IMR-90 (cell line): ENCODE measurements around the gene SLC24A3. TPM values are rescaled to one million over a fixed set of nuclear protein-coding genes. Genes with fewer than 3 reads are reported as not detected.

ENCODE experiments used
- ATAC-seq: fragments of 200-7000 bp; cut with Tn5 transposase; 2 replicates; pipeline ENCODE4 v1.9.1; 2020; ENCODE audit warnings: low read depth, mild to moderate bottlenecking, moderate library complexity
- BruUV-seq: library from RNA; stranded (reverse); fragments of 400-500 nt; replicated peaks from 2 replicates; lab custom pipeline; 2021; lab: Mats Ljungman, UMichigan
- CTCF ChIA-PET: fragments of 300-600 bp; formaldehyde crosslinking; extraction: SDS; loops from one replicate; lab custom pipeline; 2021; ENCODE audit warnings: antibody characterized with exemption; lab: Yijun Ruan, JAX
- POLR2A ChIA-PET: fragments of 300-600 bp; sonication (Branson Sonifier 250); formaldehyde crosslinking; loops from one replicate; lab custom pipeline; 2022; ENCODE audit warnings: antibody characterized with exemption; ENCODE audit not compliant: unreplicated experiment; lab: Charles Lee
- DNase-seq: peaks from one replicate; pipeline ENCODE4 v3.0.0; 2013
- H2AFZ ChIP-seq: replicated peaks from 2 replicates; pipeline ENCODE3; 2013; ENCODE audit warnings: low read length, mild to moderate bottlenecking; ENCODE audit not compliant: poor library complexity
- H2AK5ac ChIP-seq: 2 replicates; pipeline ENCODE4 v1.6.1; 2013; ENCODE audit warnings: low read depth, low read length, inconsistent platforms
- H2AK9ac ChIP-seq: replicated peaks from 2 replicates; pipeline ENCODE3; 2013; ENCODE audit warnings: mild to moderate bottlenecking, low read depth, low read length, moderate library complexity; ENCODE audit not compliant: poor library complexity
- H2BK120ac ChIP-seq: 2 replicates; pipeline ENCODE4 v1.6.1; 2013; ENCODE audit warnings: low read depth, low read length, inconsistent platforms
- H2BK15ac ChIP-seq: 3 replicates; pipeline ENCODE4 v1.6.1; 2013; ENCODE audit warnings: low read depth, low read length, inconsistent platforms
- H2BK20ac ChIP-seq: 2 replicates; pipeline ENCODE4 v1.6.1; 2013; ENCODE audit warnings: low read depth, mild to moderate bottlenecking, inconsistent platforms, low read length, moderate library complexity
- H2BK5ac ChIP-seq: 2 replicates; pipeline ENCODE4 v1.6.1; 2013; ENCODE audit warnings: mild to moderate bottlenecking, low read depth, low read length, inconsistent platforms; ENCODE audit not compliant: poor library complexity, severe bottlenecking
- H3K14ac ChIP-seq: replicated peaks from 2 replicates; pipeline ENCODE4 v1.6.1; 2013; ENCODE audit warnings: low read depth, low read length, inconsistent platforms
- H3K18ac ChIP-seq: 2 replicates; pipeline ENCODE4 v1.6.1; 2013; ENCODE audit warnings: low read depth, low read length, control low read depth
- H3K23ac ChIP-seq: 2 replicates; pipeline ENCODE4 v1.6.1; 2013; ENCODE audit warnings: low read depth, low read length, inconsistent platforms
- H3K27ac ChIP-seq: 2 replicates; pipeline ENCODE4 v1.5.1; 2013; ENCODE audit warnings: mild to moderate bottlenecking, control low read depth, low read length; ENCODE audit not compliant: insufficient read depth
- H3K27me3 ChIP-seq: 2 replicates; pipeline ENCODE4 v1.6.1; 2013; ENCODE audit warnings: low read length; ENCODE audit not compliant: control insufficient read depth, insufficient read depth
- H3K36me3 ChIP-seq: 2 replicates; pipeline ENCODE4 v1.6.1; 2013; ENCODE audit warnings: low read length, mixed read lengths; ENCODE audit not compliant: control insufficient read depth, insufficient read depth
- H3K4ac ChIP-seq: 2 replicates; pipeline ENCODE4 v1.6.1; 2013; ENCODE audit warnings: low read depth, low read length, inconsistent platforms
- H3K4me1 ChIP-seq: 2 replicates; pipeline ENCODE4 v1.6.1; 2013; ENCODE audit warnings: low read length, mixed read lengths; ENCODE audit not compliant: control insufficient read depth, insufficient read depth
- H3K4me2 ChIP-seq: 2 replicates; pipeline ENCODE4 v1.6.1; 2013; ENCODE audit warnings: low read depth, mild to moderate bottlenecking, control low read depth, low read length, moderate library complexity
- H3K4me3 ChIP-seq: 2 replicates; pipeline ENCODE4 v1.5.1; 2013; ENCODE audit warnings: low read depth, mild to moderate bottlenecking, control low read depth, low read length, moderate library complexity; ENCODE audit not compliant: insufficient read depth
- H3K56ac ChIP-seq: 2 replicates; pipeline ENCODE4 v1.6.1; 2013; ENCODE audit warnings: low read length, inconsistent platforms; ENCODE audit not compliant: insufficient read depth; ENCODE audit errors: extremely low read depth
- H3K79me1 ChIP-seq, 2 experiments: 2 replicates each; pipeline ENCODE4 v1.6.1; 2013; ENCODE audit warnings: low read length in 2 of 2, inconsistent platforms in 1 of 2, low read depth in 1 of 2
- H3K9ac ChIP-seq: 2 replicates; pipeline ENCODE4 v1.6.1; 2013; ENCODE audit warnings: low read depth, low read length, control low read depth
- H3K9me1 ChIP-seq: 2 replicates; pipeline ENCODE4 v1.6.1; 2013; ENCODE audit warnings: low read length, inconsistent platforms; ENCODE audit not compliant: insufficient read depth
- H3K9me3 ChIP-seq: 2 replicates; pipeline ENCODE4 v1.6.1; 2013; ENCODE audit warnings: low read length; ENCODE audit not compliant: control insufficient read depth, insufficient read depth
- H4K20me1 ChIP-seq: 2 replicates; pipeline ENCODE4 v1.6.1; 2013; ENCODE audit warnings: low read length, inconsistent platforms; ENCODE audit not compliant: insufficient read depth
- H4K5ac ChIP-seq: 2 replicates; pipeline ENCODE4 v1.6.1; 2013; ENCODE audit warnings: mild to moderate bottlenecking, low read depth, low read length, control low read depth
- H4K8ac ChIP-seq, 2 experiments: 2 replicates each; pipeline ENCODE4 v1.6.1; 2013; ENCODE audit warnings: low read depth in 2 of 2, low read length in 2 of 2, control low read depth in 1 of 2, inconsistent platforms in 1 of 2
- H4K91ac ChIP-seq: 2 replicates; pipeline ENCODE4 v1.6.1; 2013; ENCODE audit warnings: low read depth, low read length, inconsistent platforms; ENCODE audit not compliant: insufficient read depth
- MAZ ChIP-seq: IDR thresholded peaks from 2 replicates; pipeline ENCODE4 v1.6.1; 2012; ENCODE audit warnings: low read depth, mild to moderate bottlenecking, low read length, improper control_type of control experiment, moderate library complexity, borderline replicate concordance
- MXI1 ChIP-seq: IDR thresholded peaks from 2 replicates; pipeline ENCODE4 v1.6.1; 2012; ENCODE audit warnings: low read depth, mild to moderate bottlenecking, low read length, moderate library complexity, borderline replicate concordance
- WGBS, 2 experiments: methylation state at CpG; one replicate each; pipeline versions ENCODE4 v1.1.5 to v1.1.7; 2013; ENCODE audit warnings: missing lambda C conversion rate in 2 of 2; ENCODE audit not compliant: insufficient read length in 1 of 2; ENCODE audit errors: extremely low coverage in 2 of 2; 5-methylcytosine and 5-hydroxymethylcytosine counted together
- dilution Hi-C: fragments of 300-500 bp; cut with HindIII; formaldehyde crosslinking; loops from one replicate; pipeline ENCODE4 v1.14.3; 2018; ENCODE audit warnings: low sequenced_read_pairs; ENCODE audit not compliant: unreplicated experiment
- in situ Hi-C: fragments of 300-500 bp; cut with MboI; formaldehyde crosslinking; loops from 3 replicates; pipeline ENCODE4 v1.14.3; 2019; ENCODE audit warnings: low sequenced_read_pairs, inconsistent platforms, mixed read lengths
- intact Hi-C: fragments of 100-400 bp; cut with micrococcal nuclease; formaldehyde crosslinking; loops from 2 replicates; pipeline ENCODE4 v1.10.0; 2022
- polyA plus RNA-seq, 3 experiments: library from polyadenylated mRNA; depleted of rRNA; stranded (reverse); fragments of >200 nt; gene quantifications; 2 replicates each; pipeline ENCODE4 v1.2.3, GENCODE V29; 2012; ENCODE audit warnings: low replicate concordance in 1 of 3
- total RNA-seq: library from RNA; depleted of rRNA; stranded (reverse); fragments of >200 nt; gene quantifications from 2 replicates; pipeline ENCODE4 v1.2.3, GENCODE V29; 2012

SLC24A3 gene
- total and polyA plus RNA-seq, 2 of the 4 experiments (the other 2 are of a cell fraction) = not detected

DNA sequence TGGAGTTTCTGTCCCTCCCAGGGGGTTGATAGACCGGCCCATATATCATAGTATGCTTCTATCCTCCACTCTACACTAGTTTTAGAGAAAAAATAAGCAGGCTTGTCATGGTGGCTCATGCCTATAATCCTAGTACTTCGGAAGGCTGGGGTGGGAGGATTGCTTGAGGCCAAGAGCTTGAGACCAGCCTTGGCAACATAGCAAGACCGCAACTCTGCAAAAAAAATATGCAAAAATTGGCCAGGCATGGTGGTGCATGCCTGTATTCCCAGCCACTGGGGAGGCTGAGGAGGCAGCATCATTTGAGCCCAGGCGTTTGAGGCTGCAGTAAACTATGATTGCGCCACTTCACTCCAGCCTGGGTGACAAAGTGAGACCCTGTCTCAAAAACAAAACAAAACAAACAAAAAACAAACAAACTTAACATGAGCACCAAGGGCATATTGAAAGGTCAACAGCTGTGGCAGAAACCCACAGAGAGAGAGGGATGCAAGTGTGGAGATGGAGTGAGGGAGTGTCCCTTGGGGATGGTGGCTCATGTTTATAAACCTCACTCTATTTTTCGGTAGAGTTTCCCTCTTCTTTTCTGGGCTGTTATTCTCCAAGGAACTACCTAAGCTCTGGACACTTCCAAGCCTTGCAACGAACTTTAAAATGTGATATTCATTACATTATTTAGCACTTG, 24.1 kb downstream of the SLC24A3 start:
- Histone ChIP-seq H2BK120ac (no peak overlapping the region), H3K4ac (no peak overlapping the region), H2AK9ac (no peak overlapping the region), H3K9me3 (no peaks in the 10 kb centered on the region; the same call in 1 of the 2 replicates), H3K4me3 (no peak overlapping the region), H3K9ac (no peak overlapping the region), H3K4me2 (no peak overlapping the region), H3K18ac (no peak overlapping the region), H3K56ac (no peak overlapping the region), H3K27ac (no peak overlapping the region), H4K5ac (no peak overlapping the region), H2BK15ac (no peak overlapping the region), H3K4me1 (no peaks in the 10 kb centered on the region), H3K9me1 (no peaks in the 10 kb centered on the region), H3K36me3 (no peaks in the 10 kb centered on the region), H3K79me1 (no peaks in the 10 kb centered on the region), H3K14ac (no peak overlapping the region), H2AK5ac (no peak overlapping the region), H2BK5ac (no peak overlapping the region), H4K20me1 (no peaks in the 10 kb centered on the region), H4K91ac (no peak overlapping the region), H2BK20ac (no peak overlapping the region), H3K27me3 (no peaks in the 10 kb centered on the region), H3K23ac (no peak overlapping the region), H2AFZ (no peak overlapping the region), H4K8ac (no peak overlapping the region)
- in situ Hi-C loops = no loop called here
- CTCF ChIA-PET = no interaction called here
- no peak for TF ChIP-seq MAZ
- no peak for TF ChIP-seq MXI1
- ATAC-seq (no peak), DNase-seq (no peak)
- POLR2A ChIA-PET = no interaction called here
- BruUV-seq = no TSS peak
- 14% methylated on average over 1 of the region's 7 CpGs; no CpG with 5 or more reads in 1 of the 2 experiments for WGBS, 2 experiments
- intact Hi-C loops = no loop called here
- dilution Hi-C loops = no loop called here
